LNCAP (cell line): ENCODE data around the gene RAVER2.
A peak's percentile ranks its signal among the peaks of the same experiment; 100 is the strongest.

ENCODE experiments used
- CTCF ChIP-seq: fragments of 450-650 bp; IDR thresholded peaks from 2 replicates; pipeline ENCODE4 v1.5.1; 2017; ENCODE audit warnings: mild to moderate bottlenecking

Gene RAVER2

DNA sequence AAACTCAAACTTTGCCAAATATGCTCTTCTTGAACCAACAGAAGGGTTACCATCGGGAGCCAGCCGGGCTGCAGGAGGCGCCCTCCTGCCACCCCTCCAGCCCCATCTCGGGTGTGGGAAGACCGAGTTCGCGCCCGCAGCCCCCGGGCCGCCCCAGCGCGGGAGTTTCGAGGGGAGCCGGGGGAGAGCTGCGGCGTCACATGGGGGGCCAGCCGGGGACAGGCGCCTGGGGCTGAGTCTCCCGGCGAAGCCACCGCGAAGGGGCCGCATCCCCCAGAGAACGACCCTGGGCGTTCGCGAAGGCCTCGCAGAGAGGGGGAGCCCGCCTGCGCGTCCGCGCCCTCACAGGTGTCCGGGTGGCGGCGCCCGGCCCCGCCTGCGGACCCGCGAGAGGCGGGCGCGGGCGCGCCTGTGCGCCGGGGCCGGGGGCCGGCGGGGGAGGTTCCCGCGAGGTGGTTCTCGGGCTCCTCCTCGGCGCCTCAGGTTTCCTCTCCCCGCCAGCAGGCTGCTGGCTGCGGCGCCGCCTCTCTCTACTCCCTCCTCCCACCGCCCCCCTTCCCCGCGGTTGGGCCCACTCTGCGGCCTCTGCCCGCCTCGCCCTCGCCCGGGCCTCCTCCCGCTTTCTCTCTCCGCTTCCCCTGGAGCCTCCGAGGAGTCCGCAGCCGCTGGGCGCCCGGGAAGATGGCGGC is at the start of gene RAVER2:
RAVER2 (plus strand) TSS at position 584 of the 689 bp plus-strand sequence; CDS start at position 682, 98 bp downstream.
- TF ChIP-seq CTCF, result peak; percentile 73

DNA sequence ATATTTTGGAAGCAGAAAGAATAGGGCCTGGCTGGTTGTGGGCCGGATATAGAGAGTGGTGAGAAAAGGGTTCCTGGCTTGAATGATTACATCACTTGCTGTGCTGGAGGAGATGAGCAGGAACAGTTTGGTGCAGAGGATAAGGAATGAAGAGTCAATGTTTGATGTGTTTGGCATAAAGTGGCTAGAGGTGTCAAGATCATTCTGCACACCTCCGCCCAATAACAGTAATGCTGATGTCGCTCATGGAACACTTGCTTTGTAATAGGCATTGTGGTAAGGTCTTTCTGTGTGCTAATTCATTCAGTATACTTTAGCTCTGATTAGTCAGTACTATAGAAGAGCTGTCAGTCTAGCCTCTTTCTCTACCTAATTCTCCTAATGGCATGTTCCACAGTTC is 48.0 kb upstream of the RAVER2 start:
- TF ChIP-seq CTCF, result no peak

GRCh38 chr1:64699327-64699726 is 45.5 kb upstream of the RAVER2 start:
- no peak for TF ChIP-seq CTCF

GRCh38 chr1:64701071-64701470 is 43.8 kb upstream of the RAVER2 start:
- no peak for TF ChIP-seq CTCF

DNA sequence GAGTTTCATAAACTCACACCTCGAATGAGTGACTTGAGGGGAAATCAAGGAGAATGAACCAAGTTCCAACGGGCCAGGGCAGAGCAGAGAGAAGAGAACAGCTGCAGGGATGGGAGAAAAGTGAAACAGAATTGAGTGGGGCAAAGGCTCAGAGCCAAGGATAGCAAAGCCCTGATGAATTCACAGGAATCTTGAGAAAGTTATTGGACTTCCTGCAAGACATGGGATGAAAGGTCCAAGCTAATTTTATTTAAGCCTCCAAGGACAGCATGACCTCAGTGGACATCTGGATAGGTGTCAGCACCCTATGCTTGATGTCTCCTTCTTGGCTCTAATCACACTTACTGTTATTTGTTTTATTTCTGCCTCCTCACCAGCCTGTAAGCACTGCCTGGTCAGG is 43.0 kb upstream of the RAVER2 start:
- TF ChIP-seq CTCF, result no peak

GRCh38 chr1:64703600-64703999 is 41.3 kb upstream of the RAVER2 start:
- no peak for TF ChIP-seq CTCF

DNA sequence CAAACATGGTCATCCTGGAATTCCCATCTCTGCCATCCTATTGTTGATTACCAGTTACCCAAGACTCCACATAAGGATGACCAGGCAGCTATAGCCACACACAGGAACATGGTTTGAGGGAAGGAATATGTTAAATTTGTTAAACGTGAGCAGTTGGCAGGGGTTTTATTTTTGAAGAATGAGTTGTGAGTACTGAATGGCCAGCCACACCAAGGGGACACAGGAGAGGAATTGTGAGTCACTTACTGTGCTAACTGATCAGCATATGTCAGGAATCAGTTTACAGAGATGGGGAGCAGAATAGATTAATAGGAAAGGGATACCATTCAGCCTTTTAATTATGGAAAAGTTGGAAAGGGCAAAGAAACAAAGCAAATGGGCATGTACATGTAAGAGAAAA is 39.3 kb upstream of the RAVER2 start:
- no peak for TF ChIP-seq CTCF

DNA sequence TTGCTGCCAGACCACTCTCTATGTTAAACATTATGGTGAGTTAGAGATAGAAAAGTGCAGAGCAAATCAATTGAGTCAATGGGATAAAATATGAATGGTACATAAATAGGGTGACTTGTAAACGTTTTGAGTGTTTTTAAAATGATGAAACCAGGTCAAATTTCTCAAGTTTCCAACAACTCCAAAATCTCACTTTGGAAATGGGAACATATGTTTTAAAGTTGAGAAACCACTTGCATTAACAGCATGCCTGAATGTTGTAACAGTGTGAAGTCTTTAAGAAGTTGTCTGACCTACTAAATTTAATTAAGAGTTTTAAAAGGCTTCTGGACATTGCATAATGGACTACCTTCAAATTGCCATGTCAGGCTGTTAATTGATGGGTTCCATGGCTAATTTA is 33.6 kb upstream of the RAVER2 start:
- TF ChIP-seq CTCF, result no peak
